ENCODE data around the gene FKBP5.

The FKBP5 gene

DNA sequence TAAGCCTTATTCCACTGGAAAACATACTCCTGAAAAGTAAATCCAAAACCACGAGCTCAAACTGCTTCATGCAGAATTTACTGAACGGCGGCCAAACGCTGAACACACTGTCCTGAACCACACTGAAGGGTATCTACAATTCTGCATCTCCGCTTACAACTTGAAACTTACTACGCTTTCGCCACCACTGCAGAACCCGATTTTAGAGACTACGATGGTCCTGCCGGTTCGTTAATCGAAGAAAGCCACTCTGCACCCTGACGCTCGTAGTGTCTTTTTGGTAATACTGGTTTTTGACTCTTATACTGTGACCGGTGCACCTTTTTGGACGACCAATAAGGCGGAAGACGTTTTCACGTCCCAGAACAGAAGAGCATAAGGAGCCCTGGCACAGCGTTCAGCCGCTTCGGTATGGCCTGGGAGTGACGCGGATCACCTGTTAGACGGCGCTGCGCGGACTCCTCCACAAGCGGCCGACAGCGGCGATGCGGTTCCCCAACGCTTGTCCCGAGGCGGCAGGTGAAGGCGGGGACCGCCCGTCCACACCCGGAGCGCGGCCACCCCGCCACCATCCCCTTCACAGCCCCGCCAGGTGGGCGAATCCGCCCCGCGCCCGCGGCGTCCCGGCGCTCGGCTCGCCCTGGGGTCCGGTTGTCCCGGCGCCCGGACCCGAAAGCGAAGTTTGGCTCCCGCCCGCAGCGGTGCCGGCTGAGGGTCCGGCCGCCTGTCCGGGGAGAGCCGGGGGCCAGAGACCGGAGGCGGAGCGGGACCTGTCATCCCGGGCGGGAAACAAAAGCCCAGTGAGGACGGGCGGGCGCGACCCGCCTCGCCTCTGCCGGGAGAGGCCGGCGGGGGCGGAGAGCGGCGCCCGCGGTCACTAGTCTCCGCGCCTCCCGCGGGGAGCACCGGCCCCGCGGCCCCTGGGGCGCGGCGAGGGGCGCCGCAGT is 784 bp downstream of the FKBP5 start:
- Histone ChIP-seq H3K27me3 (ENCODE audit: insufficient read depth, low read length, poor library complexity) (peaks cover 41% of the 10 kb centered on the region), H3K4me1 (ENCODE audit: insufficient read depth, low read length) (peaks cover 11% of the 10 kb centered on the region), H3K4me3 (ENCODE audit: low read depth in 1 of 2, low read length in 2 of 2) (no peak overlapping the region; a peak in 1 of 4 replicates), H3K9ac (ENCODE audit: low read depth, low read length) (no peak overlapping the region), H3K36me3 (ENCODE audit: insufficient read depth, low read length) (no peaks in the 10 kb centered on the region), H3K4me2 (ENCODE audit: insufficient read depth, low read length) (peak overlapping the region; percentile 49), H3K9me3 (ENCODE audit: insufficient read depth, low read length, severe bottlenecking) (no peaks in the 10 kb centered on the region), H4K20me1 (ENCODE audit: insufficient read depth, low read length) (0 out of 2 replicates have a peak, but pooled peaks cover 8% of the 10 kb centered on the region), H2AFZ (ENCODE audit: low read depth, low read length) (no peak overlapping the region), H3K79me2 (ENCODE audit: insufficient read depth, low read length) (no peaks in the 10 kb centered on the region), H3K27ac (ENCODE audit: low read length) (no peak overlapping the region)
- no peak for DNase-seq
- TF ChIP-seq, protein P1, sequence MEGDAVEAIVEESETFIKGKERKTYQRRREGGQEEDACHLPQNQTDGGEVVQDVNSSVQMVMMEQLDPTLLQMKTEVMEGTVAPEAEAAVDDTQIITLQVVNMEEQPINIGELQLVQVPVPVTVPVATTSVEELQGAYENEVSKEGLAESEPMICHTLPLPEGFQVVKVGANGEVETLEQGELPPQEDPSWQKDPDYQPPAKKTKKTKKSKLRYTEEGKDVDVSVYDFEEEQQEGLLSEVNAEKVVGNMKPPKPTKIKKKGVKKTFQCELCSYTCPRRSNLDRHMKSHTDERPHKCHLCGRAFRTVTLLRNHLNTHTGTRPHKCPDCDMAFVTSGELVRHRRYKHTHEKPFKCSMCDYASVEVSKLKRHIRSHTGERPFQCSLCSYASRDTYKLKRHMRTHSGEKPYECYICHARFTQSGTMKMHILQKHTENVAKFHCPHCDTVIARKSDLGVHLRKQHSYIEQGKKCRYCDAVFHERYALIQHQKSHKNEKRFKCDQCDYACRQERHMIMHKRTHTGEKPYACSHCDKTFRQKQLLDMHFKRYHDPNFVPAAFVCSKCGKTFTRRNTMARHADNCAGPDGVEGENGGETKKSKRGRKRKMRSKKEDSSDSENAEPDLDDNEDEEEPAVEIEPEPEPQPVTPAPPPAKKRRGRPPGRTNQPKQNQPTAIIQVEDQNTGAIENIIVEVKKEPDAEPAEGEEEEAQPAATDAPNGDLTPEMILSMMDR (IDR thresholded peaks at IDR 0.05; ENCODE audit: borderline replicate concordance, extremely low read depth, low read length, poor library complexity, severe bottlenecking): no peak
- TF ChIP-seq EZH2 (IDR thresholded peaks at IDR 0.05; ENCODE audit: borderline replicate concordance, low read depth, low read length, severe bottlenecking): peak; percentile 100
- peak; percentile 39; the same call in 1 of the 3 replicates for ATAC-seq (ENCODE audit: insufficient read depth, low read depth)

DNA sequence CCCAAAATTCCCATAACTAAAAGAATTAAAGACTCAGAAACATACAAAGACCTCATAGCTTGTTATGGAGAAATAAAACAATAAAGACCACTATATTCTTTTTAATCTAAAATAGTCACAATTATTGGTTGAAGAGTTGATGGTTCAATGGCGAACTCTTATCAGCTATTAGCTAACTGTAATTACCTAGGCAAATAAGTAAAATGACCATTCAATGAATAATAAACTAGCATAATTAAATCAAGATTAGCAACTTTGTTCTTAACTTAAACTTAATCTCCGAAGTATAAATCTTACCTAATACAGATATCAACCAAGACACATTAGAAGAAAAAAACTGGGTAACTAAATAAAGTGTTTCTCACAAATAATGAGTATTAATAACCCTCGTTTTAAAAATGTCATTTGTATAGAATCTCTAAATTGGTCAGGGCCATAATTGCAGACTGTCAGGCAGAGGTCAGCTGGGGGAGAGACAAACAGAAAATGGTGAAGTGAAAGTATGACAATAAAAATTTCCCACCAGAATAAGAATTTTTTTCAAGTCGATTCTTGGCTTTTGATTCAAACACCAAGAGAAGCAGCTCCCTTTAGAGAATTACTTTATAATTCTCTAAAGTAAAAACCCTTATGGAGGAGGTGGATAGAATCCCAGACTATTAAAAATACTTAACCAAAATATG is 1.7 kb downstream of the FKBP5 start:
- Histone ChIP-seq H3K27me3 (ENCODE audit: insufficient read depth, low read length, poor library complexity) (peaks cover 41% of the 10 kb centered on the region), H3K4me2 (ENCODE audit: insufficient read depth, low read length) (no peak overlapping the region), H2AFZ (ENCODE audit: low read depth, low read length) (no peak overlapping the region), H3K27ac (ENCODE audit: low read length) (no peak overlapping the region), H3K79me2 (ENCODE audit: insufficient read depth, low read length) (no peaks in the 10 kb centered on the region), H3K9ac (ENCODE audit: low read depth, low read length) (no peak overlapping the region), H3K36me3 (ENCODE audit: insufficient read depth, low read length) (no peaks in the 10 kb centered on the region), H3K4me3 (ENCODE audit: low read depth in 1 of 2, low read length in 2 of 2) (no peak overlapping the region), H4K20me1 (ENCODE audit: insufficient read depth, low read length) (0 out of 2 replicates have a peak, but pooled peaks cover 8% of the 10 kb centered on the region), H3K4me1 (ENCODE audit: insufficient read depth, low read length) (peaks cover 11% of the 10 kb centered on the region), H3K9me3 (ENCODE audit: insufficient read depth, low read length, severe bottlenecking) (no peaks in the 10 kb centered on the region)
- TF ChIP-seq, protein P1 (IDR thresholded peaks at IDR 0.05; ENCODE audit: borderline replicate concordance, extremely low read depth, low read length, poor library complexity, severe bottlenecking): no peak
- TF ChIP-seq EZH2 (IDR thresholded peaks at IDR 0.05; ENCODE audit: borderline replicate concordance, low read depth, low read length, severe bottlenecking): no peak
- ATAC-seq (ENCODE audit: insufficient read depth, low read depth) (no peak), DNase-seq (no peak)

DNA sequence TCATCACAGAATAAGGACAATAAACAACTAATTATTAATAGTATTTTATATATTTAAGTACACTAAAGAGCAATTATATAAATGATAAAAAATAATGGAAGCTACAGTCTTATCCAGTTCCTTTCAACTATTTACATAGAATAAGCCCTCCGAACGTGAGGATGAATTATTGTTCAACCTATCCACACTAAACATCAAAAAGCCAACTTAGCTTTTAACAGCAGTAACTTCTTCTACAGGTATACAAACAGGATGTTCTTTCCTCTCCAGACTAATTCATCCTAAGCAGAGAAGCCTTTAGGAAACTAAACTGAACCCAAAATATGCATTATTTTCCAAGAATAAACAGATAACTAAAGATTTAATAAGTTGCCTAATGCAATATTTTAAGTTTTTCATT is 2.3 kb downstream of the FKBP5 start:
- peaks cover 11% of the 10 kb centered on the region for H3K4me1 ChIP-seq (ENCODE audit: insufficient read depth, low read length)
- H3K9me3 ChIP-seq (ENCODE audit: insufficient read depth, low read length, severe bottlenecking): no peaks in the 10 kb centered on the region
- no peak for ATAC-seq (ENCODE audit: insufficient read depth, low read depth)
- DNase-seq: no peak
- H4K20me1 ChIP-seq (ENCODE audit: insufficient read depth, low read length): 0 out of 2 replicates have a peak, but pooled peaks cover 8% of the 10 kb centered on the region
- no peaks in the 10 kb centered on the region for H3K79me2 ChIP-seq (ENCODE audit: insufficient read depth, low read length)
- peaks cover 42% of the 10 kb centered on the region for H3K27me3 ChIP-seq (ENCODE audit: insufficient read depth, low read length, poor library complexity)
- H2AFZ ChIP-seq (ENCODE audit: low read depth, low read length): no peak overlapping the region
- no peak overlapping the region for H3K4me3 ChIP-seq (ENCODE audit: low read depth in 1 of 2, low read length in 2 of 2)
- H3K9ac ChIP-seq (ENCODE audit: low read depth, low read length): no peak overlapping the region
- TF ChIP-seq, protein P1 (IDR thresholded peaks at IDR 0.05; ENCODE audit: borderline replicate concordance, extremely low read depth, low read length, poor library complexity, severe bottlenecking): no peak
- no peak for TF ChIP-seq EZH2 (IDR thresholded peaks at IDR 0.05; ENCODE audit: borderline replicate concordance, low read depth, low read length, severe bottlenecking)
- no peaks in the 10 kb centered on the region for H3K36me3 ChIP-seq (ENCODE audit: insufficient read depth, low read length)
- no peak overlapping the region for H3K27ac ChIP-seq (ENCODE audit: low read length)
- no peak overlapping the region for H3K4me2 ChIP-seq (ENCODE audit: insufficient read depth, low read length)

Data from DND-41 (cell line).